ENCODE measurements around the gene MCIDAS.

MCIDAS gene

GRCh38 chr5:55177078-55177477 lies 50.0 kb downstream of the MCIDAS start:
- ChIA-PET CTCF (interaction anchor here (1.3 to 1.5 kb wide), 2 partner anchors 17 to 515 kb away, joined by 3 to 5 read pairs; partner anchors contain the start of gene GPX8), POLR2A (no interaction called here)
- TF ChIP-seq CTCF (IDR thresholded peaks at IDR 0.05; ENCODE audit: control extremely low read depth, extremely low read depth, low read depth, missing control alignments), result no peak
- DNase-seq (ENCODE audit: extremely low spot score), result no peak

- DNase-seq (ENCODE audit: extremely low spot score), result no peak
- TF ChIP-seq CTCF (IDR thresholded peaks at IDR 0.05; ENCODE audit: control extremely low read depth, extremely low read depth, low read depth, missing control alignments), result no peak
- POLR2A ChIA-PET, result interaction anchor here (0.6 kb wide), 1 partner anchor 38 kb away, joined by 3 read pairs; no protein-coding TSS in a partner anchor
- CTCF ChIA-PET, result interaction anchor here (1.0 to 1.5 kb wide), 5 partner anchors 11 to 523 kb away, joined by 3 to 5 read pairs (median 3); partner anchors contain the start of gene GPX8
These were observed 50.8 kb downstream of the MCIDAS start for GRCh38 chr5:55176176-55176818.

GRCh38 chr5:55175781-55176175 lies 51.3 kb downstream of the MCIDAS start:
- POLR2A ChIA-PET, result interaction anchor here (0.6 kb wide), 1 partner anchor 38 kb away, joined by 3 read pairs; no protein-coding TSS in a partner anchor
- CTCF ChIA-PET, result interaction anchor here (1.0 to 1.4 kb wide), 3 partner anchors 12 to 523 kb away, joined by 3 to 4 read pairs (median 3); no protein-coding TSS in a partner anchor
- DNase-seq (ENCODE audit: extremely low spot score), result no peak
- no peak for TF ChIP-seq CTCF (IDR thresholded peaks at IDR 0.05; ENCODE audit: control extremely low read depth, extremely low read depth, low read depth, missing control alignments)

- ChIA-PET CTCF (interaction anchor here (1.8 to 4.0 kb wide), 3 partner anchors 12 to 518 kb away, joined by 5 to 19 read pairs (median 12); partner anchors contain the start of gene GPX8), POLR2A (no interaction called here)
- no peak for TF ChIP-seq CTCF (IDR thresholded peaks at IDR 0.05; ENCODE audit: control extremely low read depth, extremely low read depth, low read depth, missing control alignments)
- DNase-seq (ENCODE audit: extremely low spot score), result no peak
These were observed 53.4 kb downstream of the MCIDAS start for GRCh38 chr5:55173687-55174230.

- POLR2A ChIA-PET, result no interaction called here
- CTCF ChIA-PET, result interaction anchor here (0.8 to 4.0 kb wide), 7 partner anchors 11 to 1027 kb away, joined by 3 to 19 read pairs (median 5); partner anchors contain the start of gene GPX8
- peak; percentile 94 for DNase-seq (ENCODE audit: extremely low spot score)
- TF ChIP-seq CTCF (IDR thresholded peaks at IDR 0.05; ENCODE audit: control extremely low read depth, extremely low read depth, low read depth, missing control alignments), result no peak
These were observed 54.0 kb downstream of the MCIDAS start, which contains the start of gene CDC20B for GRCh38 chr5:55172937-55173686. CDC20B (minus strand) TSS chr5:55173177; CDS start chr5:55173000, 177 bp downstream.

Data from GM10248 (cell line).